NK-92 (cell line): ENCODE results near the gene ABCA2.
"Not testable (repeated sequence)": the region's sequence is repeated elsewhere in the genome, so short reads cannot be mapped to it uniquely, and the experiment has no call there.

ENCODE experiments used
- DNase-seq: peaks from one replicate; lab custom pipeline; 2025; ENCODE audit not compliant: unreplicated experiment; lab: John Stamatoyannopoulos, UW

Gene ABCA2

DNA sequence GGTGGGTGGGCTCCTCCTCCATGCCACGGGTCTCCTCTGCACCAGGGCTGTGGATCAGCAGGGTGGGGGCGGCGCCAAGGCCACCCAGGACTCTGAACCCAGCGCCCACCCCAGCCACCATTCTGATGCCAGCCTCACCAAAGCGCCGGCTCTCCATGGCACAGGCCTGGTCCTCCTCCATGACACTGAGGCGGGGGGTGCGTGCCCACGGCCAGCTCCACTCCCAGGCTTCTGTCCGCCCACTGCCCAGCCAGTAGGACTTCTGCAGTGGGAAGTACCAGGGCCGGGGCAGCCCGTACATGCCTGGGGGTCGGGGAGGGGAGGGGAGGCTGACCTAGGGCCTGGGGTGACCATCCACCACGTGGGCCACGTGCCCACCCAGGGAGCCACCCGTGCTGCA is 11.6 kb downstream of the ABCA2 start:
- no peak for DNase-seq

DNA sequence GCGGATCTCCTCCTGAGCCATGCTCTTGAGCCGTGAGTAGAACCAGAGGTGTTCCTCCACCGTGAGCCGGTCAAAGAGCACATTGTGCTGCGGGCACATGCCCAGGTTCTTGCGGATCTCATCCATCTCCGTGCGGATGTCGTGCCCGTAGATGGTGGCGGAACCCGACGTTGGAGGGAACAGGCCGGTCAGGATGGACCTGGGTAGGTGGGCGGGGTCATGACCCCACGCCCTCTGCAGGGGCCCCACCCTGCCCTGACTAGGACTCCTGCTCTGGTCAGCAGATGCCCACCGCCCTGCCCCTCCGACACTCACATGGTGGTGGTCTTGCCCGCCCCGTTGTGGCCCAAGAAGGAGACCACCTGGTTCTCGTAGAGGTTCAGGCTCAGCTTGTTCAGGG is 12.1 kb downstream of the ABCA2 start:
- no peak for DNase-seq

- DNase-seq: no peak
Measured at GRCh38 chr9:137015540-137015930, 12.5 kb downstream of the ABCA2 start.

DNA sequence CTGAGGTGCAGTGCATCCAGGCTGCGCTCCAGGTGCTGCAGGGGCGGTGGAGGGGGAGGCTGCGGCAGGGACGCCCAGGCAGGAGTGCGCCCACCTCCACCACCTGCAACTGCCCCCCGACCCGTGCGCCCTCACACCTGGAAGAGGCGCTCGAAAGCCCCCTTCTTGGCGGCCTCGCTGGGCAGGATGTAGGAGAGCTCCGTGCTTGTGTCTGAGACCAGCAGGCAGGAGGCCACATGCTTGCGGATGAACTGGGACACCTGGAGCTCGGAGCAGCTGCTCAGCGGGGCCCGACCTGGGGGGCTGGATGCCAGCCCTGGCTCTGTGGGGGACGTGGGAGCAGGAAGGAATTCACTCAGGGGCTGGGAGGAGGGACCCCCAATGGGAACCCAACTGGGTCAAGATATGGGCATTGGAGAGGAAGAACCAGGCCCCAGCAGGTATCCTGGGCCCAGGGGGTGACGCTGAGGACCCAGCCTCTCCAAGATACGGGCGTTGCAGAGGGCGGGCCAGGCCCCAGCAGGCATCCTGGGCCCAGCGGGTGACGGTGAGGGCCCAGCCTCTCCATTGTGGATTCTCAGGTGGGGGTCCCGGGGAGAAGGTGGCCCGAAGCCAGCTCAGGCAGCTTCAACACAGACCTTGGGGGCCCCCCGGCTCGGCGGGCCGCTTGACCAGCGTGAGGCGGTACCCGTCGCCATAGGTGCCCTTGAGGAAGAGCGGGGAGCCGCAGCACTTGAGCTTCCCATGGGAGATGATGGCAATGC is 13.1 kb downstream of the ABCA2 start:
- DNase-seq: no peak

GRCh38 chr9:137014166-137014565 is 13.9 kb downstream of the ABCA2 start:
- DNase-seq: no peak

DNA sequence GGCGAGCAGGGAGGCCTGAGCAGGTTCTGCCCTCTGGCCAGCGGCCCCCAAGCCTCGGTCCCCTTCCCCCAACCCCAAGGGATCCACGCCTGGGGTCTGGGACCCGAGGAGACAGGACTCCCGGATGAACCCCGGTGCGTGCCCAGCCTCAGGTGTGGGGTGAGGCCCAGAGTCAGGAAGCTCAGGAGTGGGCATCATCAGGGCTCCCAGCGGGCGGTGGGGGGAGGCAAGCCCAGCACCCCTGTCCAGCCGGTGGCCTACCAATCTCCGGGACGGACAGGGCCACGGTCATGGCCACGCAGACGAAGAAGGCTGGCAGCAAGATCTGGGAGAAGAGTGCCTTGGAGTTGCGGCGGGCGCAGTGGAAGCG is 14.5 kb downstream of the ABCA2 start:
- no peak for DNase-seq

DNA sequence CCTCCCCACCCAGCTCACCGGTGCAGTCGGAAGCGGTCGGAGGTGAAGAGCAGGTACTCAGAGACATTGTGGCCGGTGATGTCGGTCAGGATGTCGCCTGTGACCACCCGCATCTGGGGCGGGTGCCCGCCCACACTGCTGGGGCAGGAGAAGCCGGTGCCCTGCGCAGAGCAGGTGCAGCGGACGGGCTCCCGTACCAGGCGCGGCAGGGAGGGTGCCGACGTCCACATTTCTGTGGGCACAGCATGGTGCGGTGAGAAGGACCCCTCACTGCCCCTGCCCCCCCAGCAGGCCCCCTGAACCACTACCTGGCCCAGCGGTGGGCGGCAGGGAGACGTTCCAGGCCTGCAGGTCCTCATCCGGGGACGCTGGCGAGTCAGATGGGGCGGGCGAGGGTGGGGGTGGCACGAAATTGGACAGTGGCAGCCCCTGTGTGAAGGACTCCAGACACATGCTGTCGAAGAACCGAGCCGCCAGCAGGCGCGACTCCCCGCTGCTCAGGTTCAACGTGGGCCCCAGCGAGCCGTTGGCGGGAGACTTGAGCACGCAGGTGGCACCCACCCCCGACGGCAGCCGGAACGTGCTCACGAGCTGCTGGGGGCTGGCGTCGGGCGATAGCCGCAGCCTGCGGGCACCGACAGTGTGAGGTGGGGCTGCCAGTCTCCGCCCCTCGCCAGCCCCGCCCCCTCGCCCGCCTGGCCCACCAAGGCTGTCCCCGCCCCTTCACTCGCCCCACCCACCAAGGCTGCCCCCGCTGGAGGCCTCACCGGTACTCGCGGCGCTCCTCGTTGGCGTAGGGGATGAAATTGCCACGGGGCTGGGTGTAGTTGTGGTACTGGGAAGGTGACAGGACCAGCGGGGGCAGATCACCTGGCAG is 15.1 kb downstream of the ABCA2 start:
- DNase-seq: no peak

GRCh38 chr9:137011907-137012675 is 15.9 kb downstream of the ABCA2 start:
- no peak for DNase-seq

GRCh38 chr9:137011156-137011555 is 16.9 kb downstream of the ABCA2 start:
- DNase-seq: no peak

- no peak for DNase-seq
Measured at GRCh38 chr9:137009938-137010732, 17.9 kb downstream of the ABCA2 start.

GRCh38 chr9:137009217-137009616 is 18.8 kb downstream of the ABCA2 start:
- DNase-seq: no peak

DNA sequence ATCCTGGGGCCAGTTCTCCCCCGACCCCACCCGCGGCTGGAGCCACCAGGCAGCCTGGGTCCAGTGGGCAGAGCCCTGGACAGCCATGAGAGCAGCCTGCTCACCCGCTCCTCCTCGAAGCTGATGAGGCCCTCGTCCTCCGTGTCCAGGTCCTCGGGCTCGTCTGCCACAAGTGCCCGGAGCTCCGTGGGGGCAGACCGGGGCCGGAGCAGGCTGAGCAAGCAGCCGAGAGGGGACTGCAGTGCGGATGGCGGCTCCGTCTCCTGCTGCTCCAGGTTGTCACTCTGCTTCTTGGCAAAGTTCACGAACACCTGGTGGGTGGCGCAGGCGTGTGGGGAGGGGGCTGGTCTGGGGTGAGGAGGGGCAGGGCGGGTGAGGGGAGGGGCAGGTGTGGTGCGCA is 19.7 kb downstream of the ABCA2 start:
- DNase-seq: no peak

DNA sequence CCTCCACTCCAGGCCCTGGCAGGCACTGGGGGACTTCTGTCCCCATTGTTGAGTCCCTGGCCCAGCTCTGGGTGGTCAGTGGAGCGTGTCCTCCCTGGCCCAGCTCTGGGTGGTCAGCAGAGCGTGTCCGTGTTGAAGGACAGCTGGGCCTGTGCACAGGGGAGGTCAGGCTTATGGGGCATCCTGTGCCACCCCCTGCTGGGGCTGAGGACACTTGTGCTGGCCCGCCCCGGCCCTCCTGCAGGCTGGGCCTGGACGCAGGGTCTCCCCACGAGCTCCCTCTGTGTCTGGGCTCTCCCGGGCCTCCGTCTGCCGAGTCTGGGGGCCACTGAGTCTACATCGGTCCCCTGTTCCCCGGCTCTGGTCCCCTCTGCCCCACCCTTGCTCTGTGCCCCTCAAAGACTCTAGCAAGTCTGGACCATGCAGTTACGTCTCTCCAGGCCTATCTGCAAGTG is 20.2 kb downstream of the ABCA2 start:
- DNase-seq: no peak

DNA sequence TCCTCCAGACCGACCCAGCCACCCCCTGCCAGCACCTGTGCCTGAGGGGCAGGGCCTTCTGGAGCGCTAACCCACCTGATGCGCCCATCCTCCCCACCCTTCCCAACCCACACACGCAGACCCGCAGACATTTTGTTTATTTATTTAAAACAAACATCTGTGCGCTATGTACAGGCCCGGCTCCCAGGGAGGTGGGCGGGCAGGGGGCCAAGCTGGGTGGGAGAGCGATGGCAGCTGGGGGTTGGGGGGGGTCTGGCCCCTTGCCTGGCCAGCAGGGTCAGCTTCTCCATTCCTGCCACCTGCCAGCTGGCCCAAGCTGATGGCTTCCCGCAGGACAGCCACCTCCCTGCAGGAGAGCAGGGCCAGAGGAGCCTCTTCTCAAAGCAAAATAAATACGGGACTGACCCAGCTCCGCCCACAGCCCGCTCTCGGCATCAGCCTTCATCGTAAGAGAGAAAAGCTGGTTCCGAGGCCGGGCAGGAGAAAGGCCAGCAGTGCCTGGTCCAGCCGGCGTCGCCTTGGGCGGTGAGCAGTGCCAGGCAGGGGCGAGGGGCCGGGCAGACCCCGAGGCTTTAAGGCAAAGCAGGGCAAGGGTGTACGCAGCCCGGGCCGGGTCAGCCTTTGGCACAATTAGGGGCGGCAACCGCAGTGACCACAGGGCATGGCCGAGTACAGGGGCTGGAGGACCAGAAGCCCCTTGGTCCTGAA is 20.8 kb downstream of the ABCA2 start:
- no peak for DNase-seq

- DNase-seq: no peak
Measured at GRCh38 chr9:137006116-137007003, 21.7 kb downstream of the ABCA2 start.

DNA sequence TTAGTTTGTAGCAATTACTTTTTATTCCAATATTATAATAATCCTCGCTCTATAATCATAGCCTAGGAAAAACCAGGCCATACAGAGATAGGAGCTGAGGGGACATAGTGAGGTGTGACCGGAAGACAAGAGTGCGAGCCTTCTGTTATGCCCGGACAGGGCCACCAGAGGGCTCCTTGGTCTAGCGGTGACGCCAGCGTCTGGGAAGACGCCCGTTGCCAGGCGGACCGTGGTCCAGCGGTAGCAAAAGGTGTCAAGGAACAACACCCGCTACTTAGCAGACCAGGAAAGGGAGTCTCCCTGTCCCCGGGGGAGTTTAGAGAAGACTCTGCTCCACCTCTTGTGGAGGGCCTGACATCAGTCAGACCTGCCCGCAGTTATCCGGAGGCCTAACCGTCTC is 23.8 kb downstream of the ABCA2 start:
- DNase-seq: not testable (repeated sequence)

DNA sequence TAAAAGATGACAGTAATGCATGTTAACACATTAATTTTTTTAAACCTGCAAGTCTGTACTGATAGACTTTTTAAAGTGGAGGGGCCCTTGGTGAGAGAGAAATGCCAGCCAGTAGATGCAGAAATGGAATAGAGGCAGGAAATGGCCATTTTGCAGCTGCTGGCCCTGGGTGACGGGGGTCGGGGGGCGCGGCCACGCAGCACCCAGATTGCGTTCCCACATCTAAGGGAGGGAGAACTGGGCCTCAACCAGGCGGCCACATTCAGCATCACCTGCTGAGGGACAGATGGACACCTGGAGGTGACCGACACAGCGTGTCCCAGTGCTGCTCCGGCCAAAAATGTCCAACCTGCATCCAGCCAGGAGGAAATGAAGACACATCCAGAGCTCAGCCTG is 25.4 kb downstream of the ABCA2 start:
- no peak for DNase-seq

DNA sequence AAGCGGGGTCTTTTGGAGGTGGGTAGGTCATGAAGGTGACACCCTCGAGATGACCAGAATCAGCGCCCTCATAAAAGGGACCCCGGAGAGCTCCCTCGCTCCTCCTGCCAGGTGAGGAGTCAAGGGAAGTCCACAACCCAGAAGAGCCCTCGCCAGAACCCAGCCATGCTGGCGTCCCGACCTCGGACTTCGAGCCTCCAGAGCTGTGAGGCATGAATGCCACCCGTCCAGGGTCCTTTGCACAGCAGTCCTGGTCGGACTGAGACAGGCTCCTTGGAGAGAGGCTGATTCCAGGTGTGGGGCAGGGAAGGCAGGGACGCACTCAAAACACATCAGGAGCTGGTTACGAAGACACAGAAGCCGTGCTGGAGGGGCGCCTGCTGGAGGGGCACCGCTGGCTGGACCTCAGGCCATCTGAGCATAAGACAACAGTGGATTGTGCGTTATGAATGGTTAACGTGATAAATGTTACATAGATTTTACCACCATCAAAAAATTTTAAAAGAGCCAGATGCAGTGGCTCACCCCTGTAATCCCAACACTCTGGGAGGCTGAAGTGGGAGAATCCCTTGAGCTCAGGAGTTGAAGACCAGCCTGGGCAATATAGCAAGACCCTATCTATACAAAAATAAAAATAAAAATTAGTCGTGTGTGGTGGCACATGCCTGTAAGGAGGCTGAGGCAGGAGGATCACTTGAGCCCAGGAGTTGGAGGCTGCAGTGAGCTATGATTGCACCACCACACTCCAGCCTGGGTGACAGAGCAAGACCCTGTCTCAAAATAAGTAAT is 26.0 kb downstream of the ABCA2 start:
- no peak for DNase-seq
